Trophoblast cell (in vitro differentiated cells and primary cell): ENCODE data around the gene SECTM1.

ENCODE experiments used
- DNase-seq, 2 donors: peaks; one replicate each; pipeline ENCODE4 v3.0.0-alpha.2; 2016
- H2AFZ ChIP-seq: 2 replicates; pipeline ENCODE4 v1.6.1; 2013; ENCODE audit warnings: low read length, moderate library complexity, mild to moderate bottlenecking; ENCODE audit not compliant: insufficient read depth, poor library complexity
- H2AK5ac ChIP-seq: 2 replicates; pipeline ENCODE4 v1.6.1; 2013; ENCODE audit warnings: mild to moderate bottlenecking, low read length
- H2BK120ac ChIP-seq: 2 replicates; pipeline ENCODE4 v1.6.1; 2013; ENCODE audit warnings: low read length, mild to moderate bottlenecking, moderate library complexity; ENCODE audit not compliant: insufficient read depth, poor library complexity
- H2BK12ac ChIP-seq: 2 replicates; pipeline ENCODE4 v1.6.1; 2013; ENCODE audit warnings: mild to moderate bottlenecking, low read length, moderate library complexity
- H2BK5ac ChIP-seq: 2 replicates; pipeline ENCODE4 v1.6.1; 2013; ENCODE audit warnings: low read length, low read depth, moderate library complexity, mild to moderate bottlenecking; ENCODE audit not compliant: poor library complexity
- H3K14ac ChIP-seq: 2 replicates; pipeline ENCODE4 v1.6.1; 2013; ENCODE audit warnings: mild to moderate bottlenecking, low read length
- H3K18ac ChIP-seq: 2 replicates; pipeline ENCODE4 v1.6.1; 2013; ENCODE audit warnings: mild to moderate bottlenecking, low read length
- H3K23ac ChIP-seq: 2 replicates; pipeline ENCODE4 v1.6.1; 2013; ENCODE audit warnings: low read length
- H3K27ac ChIP-seq: 2 replicates; pipeline ENCODE4 v1.5.1; 2013; ENCODE audit warnings: low read depth, mild to moderate bottlenecking, inconsistent platforms, low read length, moderate library complexity
- H3K27me3 ChIP-seq: 2 replicates; pipeline ENCODE4 v1.6.1; 2013; ENCODE audit warnings: inconsistent platforms, mild to moderate bottlenecking, low read length, moderate library complexity; ENCODE audit not compliant: insufficient read depth
- H3K36me3 ChIP-seq, 2 experiments: 1 replicate in 1 of 2; 2 replicates in 1 of 2; pipeline ENCODE4 v1.6.1; 2013; ENCODE audit warnings: low read length in 2 of 2, mild to moderate bottlenecking in 2 of 2, moderate library complexity in 1 of 2; ENCODE audit not compliant: insufficient read depth in 2 of 2, control insufficient read depth in 1 of 2
- H3K4ac ChIP-seq: 2 replicates; pipeline ENCODE4 v1.6.1; 2013; ENCODE audit warnings: low read depth, mild to moderate bottlenecking, low read length, moderate library complexity
- H3K4me1 ChIP-seq, 2 experiments: 1 replicate in 1 of 2; 2 replicates in 1 of 2; pipeline ENCODE4 v1.6.1; 2013; ENCODE audit warnings: low read length in 2 of 2, mild to moderate bottlenecking in 2 of 2, moderate library complexity in 1 of 2; ENCODE audit not compliant: insufficient read depth in 2 of 2, control insufficient read depth in 1 of 2
- H3K4me2 ChIP-seq: 2 replicates; pipeline ENCODE4 v1.6.1; 2013; ENCODE audit warnings: inconsistent platforms, mild to moderate bottlenecking, low read length, moderate library complexity
- H3K4me3 ChIP-seq: 2 replicates; pipeline ENCODE4 v1.5.1; 2013; ENCODE audit warnings: mild to moderate bottlenecking, low read depth, low read length, inconsistent platforms
- H3K79me1 ChIP-seq: one replicate; pipeline ENCODE4 v1.6.1; 2013; ENCODE audit warnings: low read length
- H3K79me2 ChIP-seq: 2 replicates; pipeline ENCODE4 v1.6.1; 2013; ENCODE audit warnings: low read length, mild to moderate bottlenecking; ENCODE audit not compliant: control insufficient read depth, insufficient read depth, poor library complexity
- H3K9ac ChIP-seq: 2 replicates; pipeline ENCODE4 v1.6.1; 2013; ENCODE audit warnings: mild to moderate bottlenecking, low read length
- H3K9me3 ChIP-seq: 2 replicates; pipeline ENCODE4 v1.6.1; 2013; ENCODE audit warnings: low read depth, mild to moderate bottlenecking, control low read depth, inconsistent platforms, low read length; ENCODE audit not compliant: insufficient read depth
- H4K12ac ChIP-seq: 2 replicates; pipeline ENCODE4 v1.6.1; 2013; ENCODE audit warnings: low read depth, mild to moderate bottlenecking, low read length, moderate library complexity
- H4K8ac ChIP-seq: 2 replicates; pipeline ENCODE4 v1.6.1; 2013; ENCODE audit warnings: low read depth, mild to moderate bottlenecking, low read length, moderate library complexity
- H4K91ac ChIP-seq: one replicate; pipeline ENCODE4 v1.6.1; 2013; ENCODE audit warnings: low read depth, mild to moderate bottlenecking, low read length, moderate library complexity
- WGBS: extraction: QIAGEN DNeasy Blood & Tissue Kit; methylation state at CpG from one replicate; pipeline ENCODE4 v1.1.7; 2013; ENCODE audit warnings: missing lambda C conversion rate; ENCODE audit not compliant: insufficient read length, insufficient coverage; ENCODE audit errors: extremely low coverage; 5-methylcytosine and 5-hydroxymethylcytosine counted together

Gene SECTM1

DNA sequence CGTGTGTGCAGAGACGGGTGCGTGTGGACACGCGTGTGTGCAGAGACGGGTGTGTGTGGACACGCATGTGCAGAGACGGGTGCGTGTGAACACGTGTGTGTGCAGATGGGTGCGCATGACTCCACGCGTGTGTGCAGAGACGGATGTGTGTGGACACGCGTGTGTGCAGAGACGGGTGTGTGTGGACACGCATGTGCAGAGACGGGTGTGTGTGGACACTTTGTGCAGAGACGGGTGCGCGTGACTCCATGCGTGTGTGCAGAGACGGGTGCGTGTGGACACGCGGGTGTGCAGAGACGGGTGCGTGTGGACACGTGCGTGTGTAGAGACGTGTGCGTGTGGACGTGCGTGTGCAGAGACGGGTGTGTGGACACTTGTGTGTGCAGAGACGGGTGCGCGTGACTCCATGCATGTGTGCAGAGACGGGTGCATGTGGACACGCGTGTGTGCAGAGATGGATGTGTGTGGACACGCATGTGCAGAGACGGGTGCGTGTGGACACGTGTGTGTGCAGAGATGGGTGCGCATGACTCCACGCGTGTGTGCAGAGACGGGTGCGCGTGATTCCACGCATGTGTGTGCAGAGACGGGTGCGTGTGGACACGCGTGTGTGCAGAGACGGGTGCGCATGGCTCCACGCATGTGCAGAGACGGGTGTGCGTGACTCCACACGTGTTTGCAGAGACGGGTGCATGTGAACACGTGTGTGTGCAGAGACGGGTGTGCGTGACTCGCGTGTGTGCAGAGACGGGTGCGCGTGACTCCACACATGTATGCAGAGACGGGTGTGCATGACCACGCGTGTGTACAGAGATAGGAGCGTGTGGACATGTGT is 14.6 kb downstream of the SECTM1 start:
- peaks cover 16% of the 10 kb centered on the region for H3K9me3 ChIP-seq
- H3K23ac ChIP-seq, result no peak overlapping the region
- no peaks in the 10 kb centered on the region for H3K27me3 ChIP-seq
- no CpG with 5 or more reads among the region's 76 CpGs for WGBS
- H2AFZ ChIP-seq, result no peak overlapping the region
- H2BK12ac ChIP-seq, result no peak overlapping the region
- no peak overlapping the region for H4K12ac ChIP-seq
- H3K18ac ChIP-seq, result no peak overlapping the region
- no peaks in the 10 kb centered on the region for H3K79me1 ChIP-seq
- H2BK120ac ChIP-seq, result no peak overlapping the region
- DNase-seq, result no peak
- H3K79me2 ChIP-seq, result no peaks in the 10 kb centered on the region
- no peak overlapping the region for H2AK5ac ChIP-seq
- peak overlapping the region; percentile 50 for H3K4me3 ChIP-seq
- H3K9ac ChIP-seq, result no peak overlapping the region
- H4K91ac ChIP-seq, result no peak overlapping the region
- H4K8ac ChIP-seq, result no peak overlapping the region
- H3K4ac ChIP-seq, result no peak overlapping the region
- no peaks in the 10 kb centered on the region for H3K4me1 ChIP-seq
- H2BK5ac ChIP-seq, result no peak overlapping the region
- H3K4me2 ChIP-seq, result no peak overlapping the region
- no peak overlapping the region for H3K14ac ChIP-seq
- H3K27ac ChIP-seq, result no peak overlapping the region
- H3K36me3 ChIP-seq, result no peaks in the 10 kb centered on the region

DNA sequence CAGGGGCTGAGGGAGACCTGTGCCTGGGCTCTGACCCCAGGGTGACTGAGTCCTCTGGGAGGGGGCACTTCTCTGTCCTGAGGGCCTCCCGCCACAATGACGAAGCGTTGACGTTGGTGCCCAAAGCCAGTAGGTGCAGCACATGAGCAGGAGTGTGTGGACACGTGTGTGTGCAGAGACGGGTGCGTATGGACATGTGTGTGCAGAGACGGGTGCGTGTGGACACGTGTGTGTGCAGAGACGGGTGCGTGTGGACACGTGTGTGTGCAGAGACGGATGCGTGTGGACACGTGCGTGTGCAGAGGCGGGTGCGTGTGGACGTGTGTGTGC is 15.4 kb downstream of the SECTM1 start:
- Histone ChIP-seq H3K14ac (no peak overlapping the region), H4K12ac (no peak overlapping the region), H3K18ac (no peak overlapping the region), H3K36me3 (no peaks in the 10 kb centered on the region), H2AK5ac (no peak overlapping the region), H3K4me3 (no peak overlapping the region), H3K9me3 (peaks cover 16% of the 10 kb centered on the region), H3K79me1 (no peaks in the 10 kb centered on the region), H2AFZ (no peak overlapping the region), H3K79me2 (no peaks in the 10 kb centered on the region), H2BK5ac (no peak overlapping the region), H3K23ac (no peak overlapping the region), H4K8ac (no peak overlapping the region), H3K4ac (no peak overlapping the region), H3K27ac (no peak overlapping the region), H3K4me1 (no peaks in the 10 kb centered on the region), H2BK12ac (no peak overlapping the region), H3K27me3 (no peaks in the 10 kb centered on the region), H4K91ac (no peak overlapping the region), H2BK120ac (no peak overlapping the region), H3K9ac (no peak overlapping the region), H3K4me2 (no peak overlapping the region)
- DNase-seq, result no peak
- WGBS, result no CpG with 5 or more reads among the region's 20 CpGs

- H2AK5ac ChIP-seq, result no peak within 1 kb of the TSS
- H3K79me1 ChIP-seq, result no peaks in the 10 kb centered on the region
- H4K12ac ChIP-seq, result no peak within 1 kb of the TSS
- no peak within 1 kb of the TSS for H4K8ac ChIP-seq
- H3K4me3 ChIP-seq, result peak within 1 kb of the TSS; percentile 40
- no peak within 1 kb of the TSS for H3K4me2 ChIP-seq
- H3K36me3 ChIP-seq, result no peaks in the 10 kb centered on the region
- H2AFZ ChIP-seq, result no peak within 1 kb of the TSS
- H3K27ac ChIP-seq, result no peak within 1 kb of the TSS
- no peak within 1 kb of the TSS for H3K14ac ChIP-seq
- no peak within 1 kb of the TSS for H3K9ac ChIP-seq
- no peak within 1 kb of the TSS for H2BK12ac ChIP-seq
- H3K4ac ChIP-seq, result no peak within 1 kb of the TSS
- no peak within 1 kb of the TSS for H3K18ac ChIP-seq
- no peak within 1 kb of the TSS for H3K23ac ChIP-seq
- no peak for DNase-seq
- no peaks in the 10 kb centered on the region for H3K4me1 ChIP-seq
- no peaks in the 10 kb centered on the region for H3K27me3 ChIP-seq
- peaks cover 16% of the 10 kb centered on the region for H3K9me3 ChIP-seq
- H2BK5ac ChIP-seq, result no peak within 1 kb of the TSS
- H4K91ac ChIP-seq, result no peak within 1 kb of the TSS
- no CpG with 5 or more reads among the region's 26 CpGs for WGBS
- no peak within 1 kb of the TSS for H2BK120ac ChIP-seq
- H3K79me2 ChIP-seq, result no peaks in the 10 kb centered on the region
Observed at GRCh38 chr17:82317394-82318168, 16.0 kb downstream of the SECTM1 start, which contains the start of gene CD7. TSS of gene CD7 (minus strand) at chr17:82317608. CDS start at chr17:82317495, 113 bp downstream.

- Histone ChIP-seq H4K91ac (no peak overlapping the region), H3K18ac (no peak overlapping the region)
- WGBS, result no CpG with 5 or more reads among the region's 29 CpGs
Observed at GRCh38 chr17:82316651-82317393, 16.7 kb downstream of the SECTM1 start.

More at GRCh38 chr17:82316651-82317393, 16.7 kb downstream of the SECTM1 start:
- no peak overlapping the region for H4K12ac ChIP-seq
- H3K4ac ChIP-seq, result no peak overlapping the region
- H2AK5ac ChIP-seq, result no peak overlapping the region
- peaks cover 16% of the 10 kb centered on the region for H3K9me3 ChIP-seq
- H3K4me1 ChIP-seq, result no peaks in the 10 kb centered on the region
- no peak overlapping the region for H2BK5ac ChIP-seq
- H3K79me1 ChIP-seq, result no peaks in the 10 kb centered on the region
- H2BK12ac ChIP-seq, result no peak overlapping the region
- H3K79me2 ChIP-seq, result no peaks in the 10 kb centered on the region
- H3K4me2 ChIP-seq, result no peak overlapping the region
- H3K27me3 ChIP-seq, result no peaks in the 10 kb centered on the region
- H4K8ac ChIP-seq, result no peak overlapping the region
- no peak overlapping the region for H3K14ac ChIP-seq
- no peaks in the 10 kb centered on the region for H3K36me3 ChIP-seq
- no peak for DNase-seq
- H3K23ac ChIP-seq, result no peak overlapping the region
- H2AFZ ChIP-seq, result no peak overlapping the region
- no peak overlapping the region for H3K9ac ChIP-seq
- no peak overlapping the region for H2BK120ac ChIP-seq
- no peak overlapping the region for H3K27ac ChIP-seq
- no peak overlapping the region for H3K4me3 ChIP-seq
